OCI-LY7 (cell line): ENCODE measurements around the gene VASH1. TPM values are rescaled to one million over a fixed set of nuclear protein-coding genes. Genes with fewer than 3 reads are reported as not detected.

Experiments
- BruUV-seq: library from RNA; stranded (reverse); fragments of 400-500 nt; replicated peaks from 2 replicates; lab custom pipeline; 2021; lab: Mats Ljungman, UMichigan
- CTCF ChIA-PET: fragments of 300-600 bp; sonication (Branson Sonifier 250); formaldehyde crosslinking; loops from one replicate; lab custom pipeline; 2022; ENCODE audit warnings: antibody characterized with exemption; ENCODE audit not compliant: unreplicated experiment; lab: Charles Lee
- POLR2A ChIA-PET: fragments of 300-600 bp; sonication (Branson Sonifier 250); formaldehyde crosslinking; loops from one replicate; lab custom pipeline; 2022; ENCODE audit warnings: antibody characterized with exemption; lab: Charles Lee
- DNase-seq: peaks from one replicate; pipeline ENCODE4 v3.0.0-alpha.2; 2015; ENCODE audit warnings: low spot score
- H2AFZ ChIP-seq: fragments of 200-600 bp; sonication (generic), shearing (Covaris generic); 2 replicates; pipeline ENCODE4 v1.6.1; 2014; ENCODE audit warnings: mild to moderate bottlenecking, antibody characterized with exemption, low read length, moderate library complexity
- H3K27ac ChIP-seq: fragments of 200-600 bp; sonication (generic); 2 replicates; pipeline ENCODE4 v1.5.1; 2014; ENCODE audit warnings: mixed run types, low read depth, mild to moderate bottlenecking, moderate library complexity, low read length, inconsistent platforms; ENCODE audit not compliant: poor library complexity, severe bottlenecking
- H3K36me3 ChIP-seq: fragments of 200-600 bp; sonication (generic); 2 replicates; pipeline ENCODE4 v1.6.1; 2014; ENCODE audit warnings: mild to moderate bottlenecking, antibody characterized with exemption, low read length, moderate library complexity, mixed read lengths; ENCODE audit not compliant: insufficient read depth
- H3K4me1 ChIP-seq: fragments of 200-600 bp; sonication (generic); 2 replicates; pipeline ENCODE4 v1.5.1; 2014; ENCODE audit warnings: mild to moderate bottlenecking, low read length; ENCODE audit not compliant: insufficient read depth, poor library complexity, severe bottlenecking
- H3K4me2 ChIP-seq: fragments of 200-600 bp; sonication (generic); 2 replicates; pipeline ENCODE4 v1.6.1; 2014; ENCODE audit warnings: mild to moderate bottlenecking, low read length
- H3K4me3 ChIP-seq: fragments of 200-600 bp; sonication (generic); 2 replicates; pipeline ENCODE4 v1.5.1; 2014; ENCODE audit warnings: mild to moderate bottlenecking, low read depth, low read length; ENCODE audit not compliant: poor library complexity, severe bottlenecking
- H3K79me2 ChIP-seq: fragments of 200-600 bp; sonication (generic); 2 replicates; pipeline ENCODE4 v1.6.1; 2016; ENCODE audit warnings: low read depth, mild to moderate bottlenecking, low read length, moderate library complexity, mixed read lengths; ENCODE audit not compliant: insufficient read depth
- H3K9me2 ChIP-seq: fragments of 200-600 bp; sonication (generic); 2 replicates; pipeline ENCODE4 v1.6.1; 2016; ENCODE audit warnings: mild to moderate bottlenecking, low read length, mixed read lengths; ENCODE audit not compliant: insufficient read depth
- H3K9me3 ChIP-seq: fragments of 200-600 bp; sonication (generic); 2 replicates; pipeline ENCODE4 v1.6.1; 2014; ENCODE audit warnings: mild to moderate bottlenecking, mixed run types, low read length, mixed read lengths
- H4K20me1 ChIP-seq: fragments of 200-600 bp; sonication (generic); 2 replicates; pipeline ENCODE4 v1.6.1; 2014; ENCODE audit warnings: mild to moderate bottlenecking, antibody characterized with exemption, low read length, moderate library complexity, mixed read lengths; ENCODE audit not compliant: insufficient read depth
- EZH2phosphoT487 ChIP-seq: fragments of 200-600 bp; sonication (generic); IDR thresholded peaks from 2 replicates; pipeline ENCODE4 v1.6.1; 2018; ENCODE audit warnings: low read depth, borderline replicate concordance, mild to moderate bottlenecking, mixed run types, antibody characterized with exemption, low read length, moderate library complexity, mixed read lengths
- intact Hi-C: fragments of 100-400 bp; cut with micrococcal nuclease; formaldehyde crosslinking; loops from one replicate; pipeline ENCODE4 v1.10.0; 2022; ENCODE audit not compliant: unreplicated experiment
- total RNA-seq, 2 experiments: library from RNA; depleted of rRNA in 1 of 2; stranded (reverse); fragments of >200 nt in 1 of 2; shearing (Covaris generic) in 1 of 2; gene quantifications; 2 replicates each; pipeline ENCODE4 v1.2.3, GENCODE V29; 2014 to 2022
- TF ChIP-seq, protein P1 (sequence below): fragments of 200-600 bp; sonication (generic); conservative IDR thresholded peaks from 2 replicates; pipeline ENCODE4 v1.5.1; 2014; ENCODE audit warnings: mild to moderate bottlenecking, antibody characterized with exemption, low read length, moderate library complexity, mixed read lengths

The VASH1 gene
- total RNA-seq, 2 experiments from 2014 or later = not detected

DNA sequence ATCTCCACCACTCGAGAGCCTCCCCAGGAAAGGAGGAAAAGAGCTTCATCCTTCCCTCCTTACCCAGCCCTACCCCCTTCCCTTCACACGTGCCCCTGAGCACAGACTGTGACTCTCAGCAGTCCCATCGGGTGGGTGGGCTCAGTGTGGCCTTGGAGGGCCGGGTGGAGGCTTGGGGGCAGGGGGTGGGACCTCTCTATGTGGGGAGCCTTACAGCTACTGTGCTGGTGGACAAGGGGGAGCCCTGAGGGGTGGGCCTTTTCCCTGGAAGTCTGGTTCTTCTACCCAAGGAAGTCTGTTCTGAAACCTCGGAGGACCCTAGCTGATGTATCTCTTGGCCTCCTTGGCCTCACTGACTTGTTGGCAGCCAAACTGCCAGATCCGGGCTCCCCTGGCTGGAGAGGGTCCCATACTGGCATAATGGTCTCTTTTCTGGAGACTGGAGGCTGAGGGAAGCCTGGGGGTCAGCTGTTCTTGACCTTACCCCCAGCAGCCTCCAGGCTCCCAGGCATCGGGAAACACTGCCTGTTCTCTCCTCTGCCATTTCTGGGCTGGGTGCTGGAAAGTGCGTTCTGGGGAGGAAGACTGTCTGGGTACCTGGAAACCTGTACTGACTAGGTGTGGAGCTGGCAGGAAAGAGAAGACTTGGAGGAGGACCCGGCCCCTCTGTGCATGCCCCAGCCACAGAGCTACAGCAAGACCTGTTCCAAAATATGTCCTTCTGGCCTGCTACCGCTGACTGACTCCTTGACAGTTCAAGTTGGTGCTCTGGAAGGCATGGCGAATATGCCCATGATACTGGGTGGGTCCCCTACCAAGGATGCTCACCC lies 7.6 kb downstream of the VASH1 start:
- no TSS peak for BruUV-seq
- H3K9me3 ChIP-seq = no peaks in the 10 kb centered on the region
- H3K9me2 ChIP-seq = no peaks in the 10 kb centered on the region
- no peaks in the 10 kb centered on the region for H3K36me3 ChIP-seq
- H3K27ac ChIP-seq = no peak overlapping the region
- peaks cover 11% of the 10 kb centered on the region for H3K4me1 ChIP-seq
- H2AFZ ChIP-seq = peak overlapping the region; percentile 44; the same call in 1 of the 2 replicates
- H3K79me2 ChIP-seq = no peaks in the 10 kb centered on the region
- H4K20me1 ChIP-seq = no peaks in the 10 kb centered on the region
- DNase-seq = no peak
- H3K4me2 ChIP-seq = no peak overlapping the region
- ChIA-PET CTCF (interaction anchor here (0.7 kb wide), 1 partner anchor 21 kb away, joined by 6 read pairs; no protein-coding TSS in a partner anchor), POLR2A (interaction anchor here (1.7 kb wide), 1 partner anchor 12 kb away, joined by 3 read pairs; no protein-coding TSS in a partner anchor)
- no peak overlapping the region for H3K4me3 ChIP-seq
- no peak for TF ChIP-seq EZH2phosphoT487
- TF ChIP-seq, protein P1, sequence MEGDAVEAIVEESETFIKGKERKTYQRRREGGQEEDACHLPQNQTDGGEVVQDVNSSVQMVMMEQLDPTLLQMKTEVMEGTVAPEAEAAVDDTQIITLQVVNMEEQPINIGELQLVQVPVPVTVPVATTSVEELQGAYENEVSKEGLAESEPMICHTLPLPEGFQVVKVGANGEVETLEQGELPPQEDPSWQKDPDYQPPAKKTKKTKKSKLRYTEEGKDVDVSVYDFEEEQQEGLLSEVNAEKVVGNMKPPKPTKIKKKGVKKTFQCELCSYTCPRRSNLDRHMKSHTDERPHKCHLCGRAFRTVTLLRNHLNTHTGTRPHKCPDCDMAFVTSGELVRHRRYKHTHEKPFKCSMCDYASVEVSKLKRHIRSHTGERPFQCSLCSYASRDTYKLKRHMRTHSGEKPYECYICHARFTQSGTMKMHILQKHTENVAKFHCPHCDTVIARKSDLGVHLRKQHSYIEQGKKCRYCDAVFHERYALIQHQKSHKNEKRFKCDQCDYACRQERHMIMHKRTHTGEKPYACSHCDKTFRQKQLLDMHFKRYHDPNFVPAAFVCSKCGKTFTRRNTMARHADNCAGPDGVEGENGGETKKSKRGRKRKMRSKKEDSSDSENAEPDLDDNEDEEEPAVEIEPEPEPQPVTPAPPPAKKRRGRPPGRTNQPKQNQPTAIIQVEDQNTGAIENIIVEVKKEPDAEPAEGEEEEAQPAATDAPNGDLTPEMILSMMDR = no peak
- intact Hi-C loops = no loop called here

DNA sequence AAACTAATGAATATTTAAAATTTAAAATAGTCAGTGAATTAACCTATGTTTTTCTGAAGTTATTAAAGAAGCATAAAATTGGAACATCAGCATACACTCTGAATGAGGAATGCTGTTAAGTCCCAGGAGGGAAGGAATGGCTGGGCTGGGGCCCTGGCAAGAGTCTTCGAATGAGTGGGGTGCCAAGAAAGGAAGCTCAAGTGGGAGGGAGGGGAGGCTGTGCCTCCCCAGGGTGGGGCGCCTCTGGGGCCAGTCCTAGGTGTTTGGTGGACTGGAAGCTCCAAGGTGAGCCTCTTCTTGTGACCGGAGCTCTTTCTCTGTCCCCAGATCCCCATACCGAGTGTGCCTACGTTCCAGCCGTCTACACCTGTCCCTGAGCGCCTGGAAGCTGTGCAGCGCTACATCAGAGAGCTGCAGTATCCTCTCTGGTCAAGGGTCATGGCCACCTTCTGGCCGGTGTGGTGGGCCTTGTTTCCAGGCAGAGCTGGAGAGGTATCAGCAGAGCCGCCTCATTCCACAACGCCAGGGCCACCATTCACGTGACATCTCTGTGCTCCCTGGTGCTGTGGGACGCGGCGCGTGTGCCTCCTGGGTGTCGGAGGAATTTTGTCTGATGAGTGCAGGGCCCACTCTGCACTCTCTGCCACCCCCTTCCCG lies 8.5 kb downstream of the VASH1 start:
- intact Hi-C loops = no loop called here
- TF ChIP-seq EZH2phosphoT487 = no peak
- TF ChIP-seq, protein P1 = no peak
- Histone ChIP-seq H3K36me3 (no peaks in the 10 kb centered on the region), H4K20me1 (no peaks in the 10 kb centered on the region), H3K27ac (no peak overlapping the region), H3K4me2 (no peak overlapping the region), H3K4me3 (no peak overlapping the region), H3K9me2 (no peaks in the 10 kb centered on the region), H2AFZ (no peak overlapping the region), H3K9me3 (no peaks in the 10 kb centered on the region), H3K4me1 (peaks cover 11% of the 10 kb centered on the region), H3K79me2 (no peaks in the 10 kb centered on the region)
- ChIA-PET CTCF (interaction anchor here (0.7 kb wide), 1 partner anchor 20 kb away, joined by 6 read pairs; no protein-coding TSS in a partner anchor), POLR2A (interaction anchor here (1.4 to 1.7 kb wide), 2 partner anchors 11 to 15 kb away, joined by 3 read pairs; no protein-coding TSS in a partner anchor)
- no TSS peak for BruUV-seq
- DNase-seq = no peak
